Measurements from ENCODE around the gene TACC2.

TACC2 gene

DNA sequence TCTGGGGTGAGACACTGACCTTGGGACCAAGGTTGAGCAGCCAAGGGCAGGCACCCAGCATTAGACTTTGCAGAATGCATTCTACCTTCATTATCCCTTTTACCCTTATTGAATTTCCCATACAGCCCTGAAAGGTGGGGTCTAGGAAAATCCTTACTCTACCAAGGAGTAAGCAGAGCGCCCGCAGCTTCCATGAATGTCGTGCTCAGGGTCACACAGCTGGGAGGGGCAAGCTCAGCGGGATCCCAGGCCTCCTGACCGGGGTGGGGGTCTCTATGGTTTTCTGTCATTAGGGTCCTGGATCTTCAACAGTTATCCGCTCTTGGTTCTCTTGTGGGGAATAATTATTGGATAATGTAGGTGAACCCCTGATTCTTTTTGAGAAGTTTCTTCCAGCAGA, 251.4 kb downstream of the TACC2 start:
- no peak overlapping the region for H3K4me3 ChIP-seq (ENCODE audit: low read depth, low read length)
- no peak for TF ChIP-seq CTCF (IDR thresholded peaks at IDR 0.05; ENCODE audit: low read depth, low read length, missing control alignments)
- DNase-seq (ENCODE audit: low read depth): no peak

DNA sequence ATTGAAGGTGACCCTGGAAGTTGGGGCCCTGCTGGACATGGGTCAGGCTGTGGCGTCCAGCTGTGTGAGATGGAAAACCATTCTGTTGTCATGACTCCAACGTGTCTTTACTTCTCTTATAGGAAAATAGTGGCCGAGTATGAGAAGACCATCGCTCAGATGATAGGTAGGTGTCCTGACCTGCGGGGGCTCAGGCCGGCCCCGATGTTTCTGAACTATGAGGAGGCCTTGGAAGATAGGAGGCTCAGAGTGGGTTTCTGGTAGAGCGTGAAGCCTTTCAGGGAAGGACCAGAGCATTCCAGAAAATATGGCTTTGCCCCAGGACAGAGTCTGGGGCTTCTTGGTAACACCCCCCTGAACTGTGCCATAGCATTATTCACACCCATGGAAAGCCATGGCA, 252.9 kb downstream of the TACC2 start:
- no peak overlapping the region for H3K4me3 ChIP-seq (ENCODE audit: low read depth, low read length)
- no peak for TF ChIP-seq CTCF (IDR thresholded peaks at IDR 0.05; ENCODE audit: low read depth, low read length, missing control alignments)
- DNase-seq (ENCODE audit: low read depth): no peak

DNA sequence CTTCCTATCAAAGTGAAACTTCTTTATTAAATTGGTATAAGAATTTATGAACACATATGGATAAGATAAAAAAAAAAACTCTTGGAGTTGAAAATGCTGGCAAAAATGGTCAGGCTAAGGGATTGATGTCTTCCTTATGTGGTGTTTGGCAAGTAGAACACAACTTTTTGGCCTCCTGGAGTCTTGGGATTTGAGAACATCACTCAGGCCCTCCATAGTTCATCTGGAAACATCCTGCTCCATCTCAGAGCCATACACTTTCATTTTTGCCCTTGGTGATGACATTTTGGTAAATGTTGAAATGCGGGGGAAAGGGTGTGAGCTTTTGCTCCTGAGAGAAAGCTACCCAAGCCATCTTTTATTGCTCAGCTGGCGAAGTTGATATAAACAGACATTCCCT, 254.6 kb downstream of the TACC2 start:
- TF ChIP-seq CTCF (IDR thresholded peaks at IDR 0.05; ENCODE audit: low read depth, low read length, missing control alignments): no peak
- no peak for DNase-seq (ENCODE audit: low read depth)
- no peak overlapping the region for H3K4me3 ChIP-seq (ENCODE audit: low read depth, low read length)

DNA sequence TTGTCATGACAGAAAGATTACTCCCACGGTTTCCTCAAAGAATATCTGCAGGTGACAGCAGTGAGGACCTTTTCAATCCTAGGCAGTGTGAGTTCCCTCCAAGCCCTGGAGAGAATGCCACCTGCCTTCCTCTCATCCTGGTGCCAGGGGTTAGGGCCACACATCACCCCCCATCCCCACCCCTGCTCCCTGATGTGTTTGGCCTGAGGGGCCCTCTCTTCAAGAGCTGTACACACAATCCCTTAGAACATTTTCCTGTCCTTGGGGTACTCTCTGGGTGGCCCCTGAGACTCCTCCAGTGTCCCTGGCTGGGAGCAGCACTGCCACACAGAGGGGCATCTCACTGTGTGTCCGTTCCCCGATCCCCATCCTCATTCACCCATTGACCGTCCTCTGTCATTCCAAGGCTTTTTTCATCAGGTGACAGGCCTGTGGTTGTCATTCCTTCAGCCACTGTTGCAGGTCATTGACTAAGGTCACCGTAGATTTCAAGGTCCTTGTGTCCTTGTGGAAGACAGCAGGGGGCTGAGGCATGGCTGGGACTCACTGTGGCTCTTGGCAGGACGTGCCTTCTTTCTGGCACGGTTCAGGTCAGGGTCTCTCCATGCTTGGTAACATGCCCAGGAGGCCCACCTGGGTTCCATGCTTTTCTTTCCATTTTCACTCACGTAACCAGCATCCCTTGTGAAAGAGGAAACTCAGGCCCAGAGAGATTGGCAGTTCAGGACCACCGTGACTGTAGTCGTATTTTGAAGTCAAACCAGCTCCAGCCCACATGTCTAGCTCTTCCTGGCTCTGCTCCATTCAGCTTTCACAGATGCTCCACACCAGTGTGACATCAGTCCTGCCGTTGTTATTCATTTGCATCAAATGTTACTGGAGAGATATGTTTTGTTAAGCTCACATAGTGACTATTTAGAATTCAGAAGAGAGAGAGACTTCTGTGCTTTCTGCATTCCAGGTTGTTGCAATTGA, 255.3 kb downstream of the TACC2 start:
- DNase-seq (ENCODE audit: low read depth): no peak
- H3K4me3 ChIP-seq (ENCODE audit: low read depth, low read length): no peak overlapping the region
- TF ChIP-seq CTCF (IDR thresholded peaks at IDR 0.05; ENCODE audit: low read depth, low read length, missing control alignments): no peak

- no peak for DNase-seq (ENCODE audit: low read depth)
- H3K4me3 ChIP-seq (ENCODE audit: low read depth, low read length): no peak overlapping the region
- TF ChIP-seq CTCF (IDR thresholded peaks at IDR 0.05; ENCODE audit: low read depth, low read length, missing control alignments): no peak
Observed at GRCh38 chr10:122245136-122245535, 256.2 kb downstream of the TACC2 start.

GRCh38 chr10:122245897-122246296, 256.9 kb downstream of the TACC2 start:
- DNase-seq (ENCODE audit: low read depth): no peak
- no peak overlapping the region for H3K4me3 ChIP-seq (ENCODE audit: low read depth, low read length)
- TF ChIP-seq CTCF (IDR thresholded peaks at IDR 0.05; ENCODE audit: low read depth, low read length, missing control alignments): no peak

Measured in GM12864 (cell line).